HG02943 (cell line): Measurements from ENCODE around the gene IL20RA.
"Not testable (repeated sequence)": the region's sequence is repeated elsewhere in the genome, so short reads cannot be mapped to it uniquely, and the experiment has no call there.

Experiments used
- ATAC-seq: cut with Tn5 transposase; IDR thresholded peaks from one replicate; pipeline ENCODE4 v1.9.1; 2021; ENCODE audit warnings: mild to moderate bottlenecking, low read depth, moderate library complexity; ENCODE audit not compliant: unreplicated experiment

IL20RA gene

GRCh38 chr6:137044366-137045221, at the start of gene IL20RA:
Gene IL20RA, minus strand, starts transcription at chr6:137044965. Its CDS starts 237 bp downstream, at chr6:137044728.
- no peak for ATAC-seq

DNA sequence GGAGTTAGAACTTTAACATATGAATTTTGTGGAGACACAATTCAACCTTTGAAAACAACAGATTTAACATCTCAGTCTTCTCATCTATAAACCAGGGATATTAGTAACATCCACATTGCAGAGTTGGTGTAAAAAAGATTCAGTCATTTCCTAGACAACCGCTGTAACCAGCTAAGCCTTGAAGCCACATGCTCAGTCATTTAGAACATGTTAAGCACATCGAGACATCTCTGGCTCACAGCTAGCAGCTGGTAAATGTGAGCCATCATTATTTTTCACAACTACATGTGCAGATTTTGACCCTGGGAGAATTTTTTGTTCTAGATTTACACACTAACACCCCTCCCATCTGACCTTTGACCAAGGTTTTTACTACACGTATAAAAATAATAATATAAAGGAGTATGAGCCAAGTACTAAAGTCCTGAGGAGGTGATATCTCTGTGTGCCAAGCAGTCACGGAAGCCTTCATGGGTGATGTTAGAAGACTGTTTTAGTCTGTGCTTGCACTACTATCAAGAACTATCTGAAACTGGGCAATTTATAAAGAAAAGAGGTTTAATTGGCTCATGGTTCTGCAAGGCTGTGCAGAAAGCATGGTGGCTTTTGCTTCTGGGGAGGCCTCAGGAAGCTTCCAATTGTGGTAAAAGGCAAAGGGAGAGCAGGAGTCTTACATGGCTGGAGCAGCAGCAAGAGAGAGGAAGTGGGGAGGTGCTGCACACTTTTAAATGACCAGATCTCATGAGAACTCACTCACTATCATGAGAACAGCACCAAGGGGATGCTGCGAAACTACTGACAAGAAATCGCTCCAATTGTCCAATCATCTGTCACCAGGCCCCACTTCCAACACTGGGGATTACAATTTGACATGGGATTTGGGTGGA, 48.7 kb upstream of the IL20RA start:
- ATAC-seq: no peak

DNA sequence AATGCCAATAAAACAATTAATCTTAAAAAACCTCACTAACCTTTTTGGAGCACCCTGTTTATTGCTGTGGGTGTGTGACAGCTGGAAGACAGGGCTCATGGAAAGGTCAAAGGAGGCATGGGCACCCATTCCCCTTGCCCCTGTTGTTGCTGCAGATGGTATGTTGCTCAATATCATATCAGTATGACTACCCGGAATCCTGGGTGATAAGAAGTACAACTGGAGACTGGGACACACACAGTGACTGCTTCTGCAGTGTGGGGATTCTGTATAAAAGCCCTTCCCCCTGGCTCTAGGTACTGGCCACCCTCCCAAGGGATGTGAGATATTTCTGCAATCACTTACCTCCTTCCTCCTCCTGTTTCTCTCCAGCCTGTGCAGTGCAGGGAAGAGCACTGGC, 47.3 kb upstream of the IL20RA start:
- no peak for ATAC-seq

DNA sequence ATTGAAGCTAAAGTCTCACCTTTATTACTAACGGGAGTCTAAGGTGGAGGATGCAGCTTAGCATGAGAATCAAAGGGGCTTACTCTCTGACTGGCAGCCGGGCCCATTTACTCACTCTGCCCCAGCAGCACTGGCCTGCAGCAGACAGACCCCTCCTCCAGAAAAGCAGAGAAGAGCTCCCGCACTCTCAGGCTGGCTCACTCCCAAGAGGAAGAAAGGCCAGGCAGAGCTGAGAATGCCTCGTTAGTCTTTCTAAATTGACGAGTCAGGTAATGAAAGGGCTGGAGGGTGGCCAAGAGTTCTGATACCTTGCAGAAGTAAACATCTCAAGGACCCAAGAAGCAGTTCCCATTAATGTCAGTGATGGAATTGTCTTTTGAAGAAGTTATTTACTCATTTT, 44.5 kb upstream of the IL20RA start:
- ATAC-seq: no peak

GRCh38 chr6:137087902-137088301, 43.1 kb upstream of the IL20RA start:
- ATAC-seq: no peak

GRCh38 chr6:137086031-137086430, 41.3 kb upstream of the IL20RA start:
- ATAC-seq: no peak

DNA sequence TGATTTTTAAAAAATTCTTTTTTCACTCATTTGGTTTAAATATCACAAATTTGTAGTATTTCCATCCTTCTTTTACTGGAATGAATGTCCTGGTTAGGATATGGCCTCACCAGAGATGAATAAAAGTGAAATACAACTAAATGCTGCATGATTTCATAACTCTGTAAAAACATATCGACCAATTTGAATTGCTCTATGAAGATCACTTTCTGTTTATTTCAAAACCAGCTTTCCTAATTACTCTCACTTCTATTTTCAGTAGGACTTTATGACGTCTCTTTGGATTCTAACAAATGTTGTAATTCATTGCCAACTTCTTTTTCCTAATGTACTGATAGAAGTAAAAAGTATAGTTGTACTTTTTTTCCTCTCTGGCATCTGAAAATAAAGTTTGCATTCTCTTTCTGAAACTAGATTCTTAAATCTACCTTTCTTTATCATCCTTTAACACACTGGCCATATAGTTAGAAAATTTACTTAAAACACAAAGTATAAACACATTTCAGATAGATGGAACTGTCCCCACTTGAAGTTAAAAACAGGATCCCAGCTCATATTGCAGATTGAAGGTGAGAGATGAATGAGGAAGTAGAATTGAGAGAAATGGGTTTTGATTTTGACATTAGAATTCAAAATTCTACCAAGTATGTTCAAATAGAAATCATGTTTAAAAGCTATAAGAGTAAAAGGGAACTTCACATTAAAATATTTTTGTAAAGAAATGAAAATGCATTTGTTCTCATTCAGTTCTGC, 40.3 kb upstream of the IL20RA start:
- ATAC-seq: no peak

GRCh38 chr6:137084090-137084489, 39.3 kb upstream of the IL20RA start:
- no peak for ATAC-seq

- no peak for ATAC-seq
Measured at GRCh38 chr6:137081997-137082396, 37.2 kb upstream of the IL20RA start.

GRCh38 chr6:137080711-137081110, 35.9 kb upstream of the IL20RA start:
- no peak for ATAC-seq

DNA sequence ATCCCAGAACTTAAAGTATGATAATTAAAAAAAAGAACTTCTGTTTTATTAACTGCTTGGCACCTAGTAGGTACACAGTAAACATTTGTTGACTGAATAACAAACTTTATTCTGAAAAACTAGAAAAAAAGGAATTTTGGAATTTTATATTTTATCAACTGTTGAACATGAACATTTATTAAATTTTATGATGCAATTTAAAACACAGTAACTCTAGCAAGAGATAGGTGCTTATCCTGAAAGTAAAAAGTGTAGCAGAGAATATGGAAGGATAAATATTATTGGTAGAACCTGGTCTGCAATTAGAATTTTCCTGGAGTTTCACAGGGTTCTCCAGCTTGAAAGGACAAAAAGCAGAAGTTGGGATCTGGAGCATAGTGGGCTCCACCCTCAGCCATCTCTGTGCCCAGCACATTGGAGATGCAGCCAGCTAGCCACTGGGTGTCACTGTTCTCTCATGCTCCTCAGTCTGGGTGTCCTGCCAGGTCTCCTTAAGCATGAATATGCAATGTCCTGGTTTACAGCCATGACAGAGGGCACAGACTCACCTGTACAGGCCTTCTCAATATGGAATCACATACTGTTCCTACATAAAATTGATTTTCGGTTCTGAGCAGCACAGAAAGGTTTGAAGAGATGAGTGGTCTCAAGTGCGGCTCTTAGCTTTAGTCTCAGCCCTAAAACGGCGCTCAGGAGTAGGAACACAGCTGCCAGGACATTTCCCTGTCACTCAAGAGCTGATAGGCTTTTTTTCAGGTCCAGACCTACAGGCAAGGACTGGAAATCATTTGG, 31.7 kb upstream of the IL20RA start:
- peak; percentile 76 for ATAC-seq

GRCh38 chr6:137075790-137076189, 31.0 kb upstream of the IL20RA start:
- not testable (repeated sequence) for ATAC-seq

- no peak for ATAC-seq
Measured at GRCh38 chr6:137070303-137070702, 25.5 kb upstream of the IL20RA start.

GRCh38 chr6:137067399-137067798, 22.6 kb upstream of the IL20RA start:
- no peak for ATAC-seq

DNA sequence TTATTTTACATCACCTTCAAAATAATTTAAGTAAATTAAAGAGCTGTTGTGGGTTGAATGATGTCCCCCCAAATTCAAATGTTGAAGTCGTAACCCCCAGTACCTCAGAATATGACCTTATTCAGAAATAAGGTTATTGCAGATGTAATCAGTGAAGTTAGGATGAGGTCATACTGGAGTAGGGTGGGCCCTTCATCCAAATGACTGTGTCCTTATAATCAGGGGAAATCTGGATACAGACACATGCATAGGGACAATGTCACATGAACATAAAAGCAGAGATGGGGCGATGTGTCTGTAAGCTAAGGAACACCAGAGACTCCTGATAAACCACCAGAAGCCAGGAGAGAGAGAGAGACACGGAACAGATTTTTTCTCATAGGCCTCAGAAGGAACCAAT, 13.3 kb upstream of the IL20RA start:
- ATAC-seq: no peak

GRCh38 chr6:137056121-137056880, 11.5 kb upstream of the IL20RA start:
- no peak for ATAC-seq

- ATAC-seq: no peak
Measured at GRCh38 chr6:137051790-137052472, 7.2 kb upstream of the IL20RA start.

DNA sequence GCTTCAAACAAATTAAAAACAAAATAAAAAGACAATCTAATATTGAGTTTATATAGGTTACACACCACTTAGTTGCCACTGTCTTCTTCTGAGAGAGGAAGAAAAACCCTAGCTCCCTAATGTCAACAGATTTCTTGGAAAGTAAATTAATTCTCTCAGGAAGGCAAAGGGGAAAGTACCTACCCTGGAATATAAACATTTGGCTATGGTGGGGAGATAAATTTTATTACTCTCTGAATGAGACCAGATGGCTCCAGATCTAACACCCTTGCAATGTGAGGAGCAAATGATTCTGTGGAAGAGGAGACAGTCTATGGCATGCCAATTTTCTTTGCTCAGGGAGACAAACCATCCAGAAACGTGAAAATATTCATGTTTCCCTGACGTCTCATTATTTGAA, 4.3 kb upstream of the IL20RA start:
- no peak for ATAC-seq
